ENCODE data around the gene ZNF519. TPM values are rescaled to one million over a fixed set of nuclear protein-coding genes. Genes with fewer than 3 reads are reported as not detected.

The ZNF519 gene
- total RNA-seq, result 7.7 and 8.5 TPM in 2 replicates

GRCh38 chr18:14132271-14132700 lies at the start of gene ZNF519:
Gene ZNF519, minus strand, starts transcription at chr18:14132435. Its CDS starts 158 bp downstream, at chr18:14132277.

Other genes starting within 250 kb of the ZNF519 start
- not detected in 2 replicates for gene MC2R, start 216.9 kb downstream of the ZNF519 start, total RNA-seq